ENCODE measurements around the gene FAM124B.
A peak's percentile ranks its signal among the peaks of the same experiment; 100 is the strongest.

FAM124B gene

GRCh38 chr2:224401641-224402342 lies at the start of gene FAM124B:
Gene FAM124B (minus strand): TSS chr2:224402107. CDS start chr2:224401768, 339 bp downstream.
- peak; percentile 88 for DNase-seq

GRCh38 chr2:224449212-224450147 lies 47.6 kb upstream of the FAM124B start:
- DNase-seq, result peak; percentile 17

- DNase-seq, result no peak
These were observed 46.3 kb upstream of the FAM124B start for GRCh38 chr2:224448236-224448635.

- DNase-seq, result no peak
These were observed 42.9 kb upstream of the FAM124B start for GRCh38 chr2:224444783-224445182.

GRCh38 chr2:224444021-224444420 lies 42.1 kb upstream of the FAM124B start:
- DNase-seq, result no peak

- no peak for DNase-seq
These were observed 40.4 kb upstream of the FAM124B start for GRCh38 chr2:224442071-224442967.

- no peak for DNase-seq
These were observed 39.1 kb upstream of the FAM124B start for GRCh38 chr2:224440988-224441387.

GRCh38 chr2:224438726-224439125 lies 36.8 kb upstream of the FAM124B start:
- DNase-seq, result no peak

- DNase-seq, result no peak
These were observed 34.7 kb upstream of the FAM124B start for GRCh38 chr2:224436634-224437033.

GRCh38 chr2:224434618-224435017 lies 32.7 kb upstream of the FAM124B start:
- no peak for DNase-seq

GRCh38 chr2:224433442-224433841 lies 31.5 kb upstream of the FAM124B start:
- no peak for DNase-seq

GRCh38 chr2:224432003-224432579 lies 30.2 kb upstream of the FAM124B start:
- no peak for DNase-seq

- DNase-seq, result no peak
These were observed 27.5 kb upstream of the FAM124B start for GRCh38 chr2:224429441-224429810.

- no peak for DNase-seq
These were observed 27.0 kb upstream of the FAM124B start for GRCh38 chr2:224428787-224429440.

- DNase-seq, result no peak
These were observed 25.6 kb upstream of the FAM124B start for GRCh38 chr2:224427471-224427870.

GRCh38 chr2:224426656-224427055 lies 24.7 kb upstream of the FAM124B start:
- DNase-seq, result no peak

- no peak for DNase-seq
These were observed 19.2 kb upstream of the FAM124B start for GRCh38 chr2:224421065-224421464.

- DNase-seq, result no peak
These were observed 16.0 kb upstream of the FAM124B start for GRCh38 chr2:224417947-224418346.

GRCh38 chr2:224417361-224417729 lies 15.4 kb upstream of the FAM124B start:
- DNase-seq, result no peak

GRCh38 chr2:224416656-224417360 lies 14.9 kb upstream of the FAM124B start:
- DNase-seq, result no peak

- no peak for DNase-seq
These were observed 11.5 kb upstream of the FAM124B start for GRCh38 chr2:224413381-224413780.

Measured in OCI-M1 (cell line).